Ureter (tissue), 1 donor: Measurements from ENCODE around the gene EPB41L3. TPM values are rescaled to one million over a fixed set of nuclear protein-coding genes. Genes with fewer than 3 reads are reported as not detected.

Experiments used
- DNase-seq: peaks from one replicate; pipeline ENCODE4 v3.0.0-alpha.2; 2020; ENCODE audit warnings: low spot score
- total RNA-seq: library from RNA; stranded (reverse); gene quantifications from one replicate; pipeline ENCODE4 v1.2.4, GENCODE V29; 2023
- donor health status: DM: yes; HTN: yes; CAD: no.

The EPB41L3 gene
- total RNA-seq, 1 donor from 2014 or later, result 43.0 TPM

- DNase-seq, result no peak
Measured at GRCh38 chr18:5451871-5452270, 91.9 kb downstream of the EPB41L3 start.

- no peak for DNase-seq
Measured at GRCh38 chr18:5451150-5451549, 92.6 kb downstream of the EPB41L3 start.

- DNase-seq, result no peak
Measured at GRCh38 chr18:5449858-5450509, 93.8 kb downstream of the EPB41L3 start.

- DNase-seq, result no peak
Measured at GRCh38 chr18:5447442-5447841, 96.4 kb downstream of the EPB41L3 start.

GRCh38 chr18:5444847-5445246, 99.0 kb downstream of the EPB41L3 start:
- DNase-seq, result no peak

GRCh38 chr18:5444269-5444668, 99.5 kb downstream of the EPB41L3 start:
- no peak for DNase-seq

GRCh38 chr18:5439986-5440696, 103.7 kb downstream of the EPB41L3 start:
- DNase-seq, result no peak

GRCh38 chr18:5434425-5434824, 109.4 kb downstream of the EPB41L3 start:
- DNase-seq, result no peak

- DNase-seq, result no peak
Measured at GRCh38 chr18:5431836-5432575, 111.8 kb downstream of the EPB41L3 start.

- DNase-seq, result no peak
Measured at GRCh38 chr18:5430131-5430530, 113.7 kb downstream of the EPB41L3 start.

- no peak for DNase-seq
Measured at GRCh38 chr18:5429681-5430080, 114.1 kb downstream of the EPB41L3 start.

- no peak for DNase-seq
Measured at GRCh38 chr18:5425721-5426120, 118.1 kb downstream of the EPB41L3 start.

- DNase-seq, result no peak
Measured at GRCh38 chr18:5424903-5425664, 118.7 kb downstream of the EPB41L3 start.

- no peak for DNase-seq
Measured at GRCh38 chr18:5422626-5423025, 121.2 kb downstream of the EPB41L3 start.

- no peak for DNase-seq
Measured at GRCh38 chr18:5421981-5422380, 121.8 kb downstream of the EPB41L3 start.

GRCh38 chr18:5420906-5421305, 122.9 kb downstream of the EPB41L3 start:
- DNase-seq, result no peak

GRCh38 chr18:5419601-5420000, 124.2 kb downstream of the EPB41L3 start:
- DNase-seq, result no peak

GRCh38 chr18:5419030-5419429, 124.8 kb downstream of the EPB41L3 start:
- DNase-seq, result no peak

GRCh38 chr18:5417342-5417741, 126.5 kb downstream of the EPB41L3 start:
- DNase-seq, result no peak

GRCh38 chr18:5416112-5416511, 127.7 kb downstream of the EPB41L3 start:
- DNase-seq, result no peak

GRCh38 chr18:5415665-5416064, 128.1 kb downstream of the EPB41L3 start:
- DNase-seq, result no peak

- no peak for DNase-seq
Measured at GRCh38 chr18:5415031-5415430, 128.8 kb downstream of the EPB41L3 start.
